Suprapubic skin (tissue), 3 donors: ENCODE data around the gene SFT2D3.

Experiments
- CTCF ChIP-seq, 2 donors: fragments of 200-600 bp in 1 of 2; fragments of 450-650 bp in 1 of 2; sonication (generic) in 1 of 2; IDR thresholded peaks; one replicate each; pipeline ENCODE4 v1.5.1; 2016 to 2019; ENCODE audit warnings: antibody characterized with exemption in 2 of 2, mild to moderate bottlenecking in 1 of 2, moderate library complexity in 1 of 2
- EP300 ChIP-seq: sonication (generic); formaldehyde crosslinking; IDR thresholded peaks from one replicate; pipeline ENCODE4 v1.6.1; 2017; ENCODE audit warnings: antibody characterized with exemption
- POLR2A ChIP-seq, 2 donors: fragments of 450-650 bp; IDR thresholded peaks; one replicate each; pipeline ENCODE4 v1.6.1; 2017; ENCODE audit warnings: antibody characterized with exemption in 2 of 2, mild to moderate bottlenecking in 2 of 2, moderate library complexity in 2 of 2

- TF ChIP-seq CTCF (IDR thresholded peaks at IDR 0.05) (no peak), POLR2A (IDR thresholded peaks at IDR 0.05) (no peak), EP300 (no peak)
Observed at GRCh38 chr2:127743477-127744026, 42.3 kb downstream of the SFT2D3 start.
